Thymus (tissue), 11 donors: Measurements from ENCODE around the gene ZKSCAN2. TPM values are rescaled to one million over a fixed set of nuclear protein-coding genes. Genes with fewer than 3 reads are reported as not detected.

ENCODE experiments used
- DNase-seq, 9 donors: peaks; one replicate each; pipeline ENCODE4 v3.0.0-alpha.2; 2013; ENCODE audit warnings: low spot score in 9 of 9, low read depth in 6 of 9, missing footprints in 1 of 9
- H3K27ac ChIP-seq, 2 donors: one replicate each; pipeline ENCODE4 v1.5.1; 2013; ENCODE audit warnings: control low read depth in 1 of 2, low read depth in 1 of 2, low read length in 1 of 2, mild to moderate bottlenecking in 1 of 2, moderate library complexity in 1 of 2
- H3K27me3 ChIP-seq, 2 donors: one replicate each; pipeline ENCODE4 v1.5.1; 2013; ENCODE audit warnings: low read length in 1 of 2; ENCODE audit not compliant: control insufficient read depth in 2 of 2, insufficient read depth in 1 of 2
- H3K36me3 ChIP-seq, 2 donors: one replicate each; pipeline ENCODE4 v1.5.1; 2013; ENCODE audit warnings: low read length in 1 of 2, mild to moderate bottlenecking in 1 of 2, moderate library complexity in 1 of 2; ENCODE audit not compliant: control insufficient read depth in 2 of 2, insufficient read depth in 2 of 2
- H3K4me1 ChIP-seq, 2 donors: one replicate each; pipeline ENCODE4 v1.5.1; 2013; ENCODE audit warnings: low read length in 2 of 2; ENCODE audit not compliant: control insufficient read depth in 2 of 2, insufficient read depth in 2 of 2
- H3K4me3 ChIP-seq, 2 donors: one replicate each; pipeline ENCODE4 v1.5.1; 2013; ENCODE audit warnings: low read length in 2 of 2, control low read depth in 1 of 2, mild to moderate bottlenecking in 1 of 2
- H3K9me3 ChIP-seq, 2 donors: one replicate each; pipeline ENCODE4 v1.5.1; 2013; ENCODE audit warnings: low read length in 1 of 2, mild to moderate bottlenecking in 1 of 2; ENCODE audit not compliant: control insufficient read depth in 2 of 2, insufficient read depth in 1 of 2
- WGBS: extraction: QIAGEN DNeasy Blood & Tissue Kit; methylation state at CpG from one replicate; pipeline ENCODE4 v1.1.7; 2013; 5-methylcytosine and 5-hydroxymethylcytosine counted together
- polyA plus RNA-seq: library from polyadenylated mRNA; stranded (reverse); fragments of 200-250 nt; gene quantifications from one replicate; pipeline ENCODE4 v1.2.3, GENCODE V29; 2013
- total RNA-seq: library from RNA; stranded (reverse); fragments of 120-200 nt; gene quantifications from one replicate; pipeline ENCODE4 v1.2.4, GENCODE V29; 2013
- donor health status: healthy.

The ZKSCAN2 gene
- total and polyA plus RNA-seq, 2 donors: 1.2 to 3.3 TPM

DNA sequence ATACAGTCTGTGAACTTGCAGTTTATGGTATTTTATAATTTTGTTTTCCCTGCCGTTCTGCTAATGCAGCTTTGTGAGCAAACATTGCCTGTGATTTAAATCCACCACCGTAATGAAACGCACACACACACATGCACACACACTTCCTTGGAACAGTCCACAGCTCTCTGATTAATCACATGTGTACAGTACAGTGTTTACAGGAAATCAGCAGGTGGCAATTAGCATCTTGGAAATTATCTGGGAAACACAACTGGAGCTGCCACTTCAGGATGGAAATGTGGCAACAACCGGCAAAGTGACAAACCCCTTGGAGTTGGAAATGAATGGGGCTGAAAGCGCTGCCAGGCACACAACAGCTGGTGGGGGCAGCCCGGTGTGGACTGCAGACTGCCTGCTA, 12.9 kb upstream of the ZKSCAN2 start:
- 94% methylated on average over 6 of the region's 6 CpGs for WGBS

DNA sequence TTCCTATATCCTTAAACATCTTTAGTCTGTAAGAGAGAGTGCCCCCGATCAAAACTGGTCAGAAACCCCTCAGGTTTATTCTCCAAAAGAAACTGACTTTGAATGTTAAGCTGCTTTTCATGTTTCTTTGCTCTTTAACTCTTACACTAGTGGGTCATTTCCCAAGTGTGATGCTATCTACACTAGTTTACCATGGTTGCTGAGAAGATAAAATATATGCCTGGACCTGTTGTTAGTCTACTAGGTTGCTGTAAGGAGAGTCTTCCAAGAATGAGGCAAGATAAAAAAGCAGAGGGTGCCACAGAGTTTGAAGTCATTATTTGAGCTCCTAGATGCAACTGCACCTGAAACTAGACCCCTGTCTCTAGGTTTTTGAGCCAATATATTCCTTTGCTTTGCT, 12.2 kb upstream of the ZKSCAN2 start:
- H3K9me3 ChIP-seq: no peaks in the 10 kb centered on the region
- no peaks in the 10 kb centered on the region for H3K4me1 ChIP-seq
- no peak overlapping the region for H3K4me3 ChIP-seq
- no peaks in the 10 kb centered on the region for H3K36me3 ChIP-seq
- no peak overlapping the region for H3K27ac ChIP-seq
- DNase-seq: no peak
- H3K27me3 ChIP-seq: no peaks in the 10 kb centered on the region
- 100% methylated on average over 1 of the region's 1 CpG for WGBS

More for the DNA sequence above, 12.9 kb upstream of the ZKSCAN2 start:
- Histone ChIP-seq H3K36me3 (no peaks in the 10 kb centered on the region), H3K27me3 (no peaks in the 10 kb centered on the region), H3K4me3 (no peak overlapping the region), H3K4me1 (no peaks in the 10 kb centered on the region), H3K9me3 (no peaks in the 10 kb centered on the region), H3K27ac (no peak overlapping the region)
- DNase-seq: no peak

DNA sequence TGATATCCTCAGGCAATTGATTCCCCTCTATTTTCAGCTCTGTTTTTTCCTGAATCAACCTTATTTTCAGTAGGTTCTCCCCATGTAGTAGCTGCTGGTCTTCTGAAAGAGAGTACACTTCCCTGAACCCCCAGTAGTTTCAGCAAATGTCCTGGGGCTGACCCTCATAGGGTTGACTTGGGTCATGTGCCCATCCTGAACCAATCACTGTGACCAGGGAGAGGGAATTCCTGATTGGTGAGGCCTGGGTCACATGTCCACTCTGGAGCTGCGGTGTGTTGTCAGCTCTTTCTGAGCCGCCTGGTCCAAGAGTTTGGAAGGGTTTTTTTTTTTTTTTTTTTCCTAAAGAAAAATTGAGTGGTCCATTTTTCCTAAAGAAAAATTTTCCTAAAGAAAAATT, 8.3 kb upstream of the ZKSCAN2 start:
- no peaks in the 10 kb centered on the region for H3K9me3 ChIP-seq
- H3K36me3 ChIP-seq: peaks cover 0 to 7% of the 10 kb centered on the region in 2 donors
- H3K27me3 ChIP-seq: no peaks in the 10 kb centered on the region
- WGBS: 98% methylated on average over 2 of the region's 2 CpGs
- H3K27ac ChIP-seq: no peak overlapping the region
- no peak for DNase-seq
- H3K4me3 ChIP-seq: no peak overlapping the region
- no peaks in the 10 kb centered on the region for H3K4me1 ChIP-seq

DNA sequence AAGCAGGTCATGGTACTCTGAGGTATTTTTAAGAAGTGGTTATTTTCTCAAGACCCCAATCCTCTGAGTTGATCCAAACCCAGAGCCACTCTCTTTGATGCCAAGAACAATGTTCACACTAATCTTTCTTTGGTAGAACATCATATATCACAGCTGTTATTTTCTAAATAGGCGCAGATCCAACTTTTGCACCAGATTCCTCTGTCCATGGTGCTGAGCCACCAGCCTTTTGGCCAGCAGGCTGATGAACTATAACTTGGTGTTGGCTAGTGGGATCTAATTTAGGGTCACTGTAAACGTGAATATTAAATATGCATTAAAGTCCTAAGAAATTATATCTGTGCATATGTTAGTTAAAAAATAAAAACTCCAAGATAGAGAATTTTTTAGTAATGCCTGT, 7.0 kb upstream of the ZKSCAN2 start:
- 96% methylated on average over 2 of the region's 2 CpGs for WGBS
- H3K4me3 ChIP-seq: no peak overlapping the region
- peaks cover 0 to 1% of the 10 kb centered on the region in 2 donors for H3K4me1 ChIP-seq

DNA sequence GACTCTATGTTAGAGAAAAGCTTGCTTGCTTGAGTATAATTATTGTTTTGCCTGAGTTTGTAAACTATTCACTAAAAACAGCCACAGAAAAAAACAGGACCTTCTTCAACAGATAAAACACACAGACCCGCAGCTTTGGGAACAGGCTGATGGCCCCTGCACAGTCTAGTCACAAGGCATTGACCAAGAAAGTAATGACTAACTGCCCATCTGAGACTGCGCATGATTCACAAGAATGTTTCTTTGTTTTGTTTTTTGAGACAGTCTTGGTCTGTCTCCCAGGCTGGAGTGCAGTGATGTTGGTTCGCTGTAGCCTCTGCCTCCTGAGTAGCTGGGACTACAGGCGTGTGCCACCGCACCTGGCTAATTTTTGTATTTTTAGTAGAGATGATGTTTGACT, 2.8 kb upstream of the ZKSCAN2 start:
- H3K27ac ChIP-seq: no peak overlapping the region
- peaks cover 18% of the 10 kb centered on the region in 2 donors for H3K4me1 ChIP-seq
- no peak for DNase-seq
- H3K4me3 ChIP-seq: no peak overlapping the region
- WGBS: 89% methylated on average over 5 of the region's 5 CpGs
- H3K9me3 ChIP-seq: no peaks in the 10 kb centered on the region
- H3K27me3 ChIP-seq: no peaks in the 10 kb centered on the region
- H3K36me3 ChIP-seq: peaks cover 0 to 10% of the 10 kb centered on the region in 2 donors

More for the DNA sequence above, 7.0 kb upstream of the ZKSCAN2 start:
- Histone ChIP-seq H3K27me3 (no peaks in the 10 kb centered on the region), H3K27ac (no peak overlapping the region), H3K9me3 (no peaks in the 10 kb centered on the region), H3K36me3 (peaks cover 0 to 10% of the 10 kb centered on the region in 2 donors)
- peak in 2 of 9 donors; percentile 4 to 24 for DNase-seq

DNA sequence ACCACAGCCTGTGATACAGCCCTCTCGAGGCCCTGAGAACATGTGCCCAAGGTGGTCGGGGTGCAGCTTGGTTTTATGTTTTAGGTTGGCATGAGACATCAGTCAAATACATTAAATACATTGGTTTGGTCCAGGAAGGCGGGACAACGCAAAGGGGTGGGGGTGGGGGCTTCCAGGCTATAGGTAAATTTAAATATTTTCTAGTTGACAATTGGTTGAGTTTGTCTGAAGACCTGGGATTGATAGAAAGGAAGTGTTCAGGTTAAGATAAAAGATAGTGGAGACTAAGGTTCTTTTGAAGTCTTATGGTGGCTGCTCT, 1.2 kb upstream of the ZKSCAN2 start:
- peak in 1 of 9 donors; percentile 5 for DNase-seq
- no peaks in the 10 kb centered on the region for H3K9me3 ChIP-seq
- peaks cover 18% of the 10 kb centered on the region in 2 donors for H3K4me1 ChIP-seq
- peaks cover 6 to 7% of the 10 kb centered on the region in 2 donors for H3K36me3 ChIP-seq
- H3K27ac ChIP-seq: peak overlapping the region in 1 of 2 donors; percentile 92
- no peaks in the 10 kb centered on the region for H3K27me3 ChIP-seq
- 20% methylated on average over 4 of the region's 4 CpGs for WGBS
- H3K4me3 ChIP-seq: peak overlapping the region; percentile 83 to 98

DNA sequence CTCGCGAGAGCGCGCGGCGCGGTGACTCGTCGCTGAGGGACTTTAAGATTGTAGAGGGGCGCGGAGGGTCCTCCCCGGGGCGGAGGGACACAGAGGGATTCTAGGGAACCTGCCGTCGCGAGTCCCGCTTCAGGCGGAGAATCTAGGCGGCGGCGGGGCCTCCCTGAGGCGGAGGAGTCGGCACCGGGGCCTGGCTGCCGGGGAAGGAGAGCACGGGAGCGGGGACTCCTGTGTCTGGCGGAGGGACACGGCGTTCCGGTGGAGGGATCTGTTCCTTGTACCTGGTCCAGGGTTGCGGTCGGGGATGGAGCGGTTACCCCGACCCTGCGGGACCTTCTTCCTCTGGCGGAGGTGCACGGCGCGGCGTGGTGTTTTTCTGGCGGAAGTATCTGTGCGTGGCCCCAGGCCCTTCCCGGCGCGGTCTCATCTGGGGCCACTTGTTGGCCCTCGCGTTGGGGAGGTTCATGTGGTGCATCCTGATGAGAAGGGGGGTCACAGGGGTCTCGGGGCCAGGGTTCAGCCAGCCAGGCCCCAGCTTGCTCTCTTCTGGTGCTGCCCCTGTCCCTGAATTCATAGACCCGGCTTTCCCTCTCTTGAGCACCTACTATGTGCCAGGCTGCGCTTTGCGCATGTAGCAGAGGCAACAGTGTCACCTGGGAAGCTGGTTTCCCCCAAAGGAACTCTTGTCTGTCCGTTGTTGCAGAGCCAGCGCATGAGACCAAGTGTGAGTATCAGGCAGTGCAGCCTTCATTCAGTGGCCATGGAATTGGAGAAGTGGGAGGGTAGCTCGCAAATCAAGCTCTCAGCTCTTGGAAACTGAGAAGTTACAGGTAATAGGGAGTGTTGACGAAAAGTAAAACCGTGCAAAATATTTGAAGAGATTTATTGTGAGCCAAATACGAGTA, 563 bp upstream of the ZKSCAN2 start:
- H3K27me3 ChIP-seq: no peaks in the 10 kb centered on the region
- peak overlapping the region; percentile 83 to 98 for H3K4me3 ChIP-seq
- peaks cover 18% of the 10 kb centered on the region in 2 donors for H3K4me1 ChIP-seq
- DNase-seq: peak; percentile 55 to 92 (median 76)
- H3K36me3 ChIP-seq: peaks cover 3 to 7% of the 10 kb centered on the region in 2 donors
- no peaks in the 10 kb centered on the region for H3K9me3 ChIP-seq
- 2% methylated on average over 58 of the region's 58 CpGs for WGBS
- peak overlapping the region; percentile 92 to 99 for H3K27ac ChIP-seq

DNA sequence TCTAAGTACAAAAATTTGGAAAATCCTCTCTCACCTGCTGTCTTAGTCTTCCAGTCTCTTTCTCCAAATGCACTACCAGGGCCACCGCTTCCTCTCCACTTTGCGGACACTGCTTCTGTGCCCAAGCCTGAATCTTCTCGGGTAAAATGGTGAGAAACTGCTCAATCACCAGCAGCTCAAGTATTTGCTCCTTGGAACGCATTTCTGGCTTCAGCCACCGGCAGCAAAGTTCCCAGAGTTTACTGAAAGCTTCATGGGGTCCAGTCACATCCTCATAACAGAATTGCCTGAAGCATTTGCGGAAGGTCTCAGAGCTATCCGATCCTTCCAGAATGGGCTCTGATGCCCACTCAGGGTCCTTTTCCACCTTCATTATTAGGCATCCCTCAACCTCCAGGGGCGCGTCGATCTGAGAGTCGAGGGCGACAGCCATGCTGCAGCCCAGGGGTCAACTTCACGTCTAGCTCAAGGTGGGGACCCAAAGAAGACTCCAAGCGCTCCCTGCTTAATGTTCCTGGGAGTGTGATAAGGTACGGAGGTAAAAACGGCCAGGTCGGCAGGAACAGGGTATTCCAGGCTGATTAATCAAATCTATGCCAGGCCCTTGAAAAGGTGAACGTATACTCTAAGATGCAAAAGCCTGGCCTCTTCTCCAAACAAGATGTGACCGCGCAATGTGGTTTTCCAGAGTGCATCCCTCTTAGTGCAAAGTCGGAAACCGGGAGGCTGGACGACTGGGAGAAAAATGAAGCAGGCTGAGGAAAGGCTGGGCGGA, 763 bp downstream of the ZKSCAN2 start:
- Histone ChIP-seq H3K27ac (peak overlapping the region in 1 of 2 donors; percentile 99), H3K4me3 (peak overlapping the region; percentile 83 to 98), H3K9me3 (no peaks in the 10 kb centered on the region), H3K36me3 (peaks cover 7 to 8% of the 10 kb centered on the region in 2 donors), H3K27me3 (no peaks in the 10 kb centered on the region), H3K4me1 (peaks cover 18% of the 10 kb centered on the region in 2 donors)
- DNase-seq: peak in 4 of 9 donors; percentile 7 to 17 (median 15)
- WGBS: 4% methylated on average over 24 of the region's 24 CpGs

DNA sequence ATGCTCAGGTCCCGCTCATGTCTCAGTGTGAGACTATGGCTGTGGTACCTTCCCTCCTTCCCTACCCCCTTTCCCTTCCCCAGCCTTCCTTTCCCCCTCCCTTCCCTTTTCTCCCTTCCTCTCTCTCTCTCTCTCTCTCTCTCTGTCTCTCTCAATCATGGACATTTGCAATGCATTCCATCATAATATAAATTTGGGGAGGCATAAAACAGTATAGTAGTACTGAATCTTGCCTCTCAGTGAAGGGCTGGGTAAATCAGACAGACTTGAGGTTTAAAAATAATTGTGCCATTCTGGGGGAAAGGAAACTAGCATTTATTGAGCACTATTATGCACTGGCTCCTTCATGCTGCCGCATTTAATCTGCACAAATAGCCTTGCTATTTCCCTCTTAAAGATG, 4.3 kb downstream of the ZKSCAN2 start:
- no peak for DNase-seq
- no peak overlapping the region for H3K4me3 ChIP-seq
- no peaks in the 10 kb centered on the region for H3K9me3 ChIP-seq
- 98% methylated on average over 2 of the region's 2 CpGs for WGBS
- H3K4me1 ChIP-seq: peaks cover 5 to 11% of the 10 kb centered on the region in 2 donors
- no peak overlapping the region for H3K27ac ChIP-seq
- H3K27me3 ChIP-seq: no peaks in the 10 kb centered on the region
- H3K36me3 ChIP-seq: peaks cover 8 to 11% of the 10 kb centered on the region in 2 donors
